Activated naive CD4-positive, alpha-beta T cell treated with anti-CD3 and anti-CD28 coated beads, Interleukin-2, amount 50 U/mL, for 16 hours (primary cell): ENCODE measurements around the gene GPM6B.

ENCODE experiments used
- DNase-seq: peaks from one replicate; pipeline ENCODE4 v3.0.0-alpha.2; 2020

GPM6B gene

GRCh38 chrX:13821738-13822137, 4.8 kb upstream of the GPM6B start:
- DNase-seq, result no peak

- DNase-seq, result no peak
Observed at GRCh38 chrX:13816176-13816575, 717 bp downstream of the GPM6B start.

- no peak for DNase-seq
Observed at GRCh38 chrX:13815664-13816063, 1.2 kb downstream of the GPM6B start.

- no peak for DNase-seq
Observed at GRCh38 chrX:13808865-13809264, 8.0 kb downstream of the GPM6B start.

GRCh38 chrX:13808293-13808692, 8.6 kb downstream of the GPM6B start:
- DNase-seq, result no peak

- DNase-seq, result no peak
Observed at GRCh38 chrX:13805241-13805640, 11.7 kb downstream of the GPM6B start.

GRCh38 chrX:13803116-13803515, 13.8 kb downstream of the GPM6B start:
- DNase-seq, result no peak

GRCh38 chrX:13798184-13798583, 18.7 kb downstream of the GPM6B start:
- DNase-seq, result no peak

- DNase-seq, result no peak
Observed at GRCh38 chrX:13797512-13797911, 19.4 kb downstream of the GPM6B start.

- DNase-seq, result no peak
Observed at GRCh38 chrX:13794417-13794816, 22.5 kb downstream of the GPM6B start.

- no peak for DNase-seq
Observed at GRCh38 chrX:13793897-13794296, 23.0 kb downstream of the GPM6B start.

GRCh38 chrX:13791559-13791958, 25.3 kb downstream of the GPM6B start:
- no peak for DNase-seq

GRCh38 chrX:13791145-13791544, 25.7 kb downstream of the GPM6B start:
- DNase-seq, result no peak

GRCh38 chrX:13790206-13791131, 26.4 kb downstream of the GPM6B start:
- DNase-seq, result no peak

- no peak for DNase-seq
Observed at GRCh38 chrX:13786048-13786447, 30.8 kb downstream of the GPM6B start.

- no peak for DNase-seq
Observed at GRCh38 chrX:13780868-13781427, 35.9 kb downstream of the GPM6B start.

GRCh38 chrX:13778916-13779315, 38.0 kb downstream of the GPM6B start:
- DNase-seq, result no peak

GRCh38 chrX:13776387-13776786, 40.5 kb downstream of the GPM6B start:
- DNase-seq, result no peak

- DNase-seq, result no peak
Observed at GRCh38 chrX:13775837-13776236, 41.1 kb downstream of the GPM6B start.

- DNase-seq, result no peak
Observed at GRCh38 chrX:13774696-13775095, 42.2 kb downstream of the GPM6B start.

- no peak for DNase-seq
Observed at GRCh38 chrX:13770013-13770535, 46.8 kb downstream of the GPM6B start.

GRCh38 chrX:13768939-13769338, 48.0 kb downstream of the GPM6B start:
- DNase-seq, result no peak

GRCh38 chrX:13764765-13765164, 52.1 kb downstream of the GPM6B start:
- no peak for DNase-seq

- DNase-seq, result no peak
Observed at GRCh38 chrX:13764281-13764680, 52.6 kb downstream of the GPM6B start.
